Activated CD8-positive, alpha-beta T cell treated with anti-CD3 and anti-CD28 coated beads, Interleukin-2, amount 10 ng/mL, durations not matched to agents 7 days and 5 days (primary cell): Measurements from ENCODE around the gene GRIN3A. TPM values are rescaled to one million over a fixed set of nuclear protein-coding genes. Genes with fewer than 3 reads are reported as not detected.

Experiments used
- ATAC-seq: fragments of 150-1000 bp; cut with Tn5 transposase; one replicate; pipeline ENCODE4 v1.10.0; 2021; ENCODE audit warnings: moderate library complexity
- CTCF ChIA-PET: fragments of 350-600 bp; sonication (Branson Sonifier 250); formaldehyde crosslinking; loops from one replicate; lab custom pipeline; 2021; ENCODE audit warnings: antibody characterized with exemption; lab: Charles Lee
- POLR2A ChIA-PET: fragments of 350-600 bp; sonication (Branson Sonifier 250); formaldehyde crosslinking; loops from one replicate; lab custom pipeline; 2021; ENCODE audit warnings: antibody characterized with exemption; lab: Charles Lee
- DNase-seq: peaks from one replicate; pipeline ENCODE4 v3.0.0-alpha.2; 2020
- H3K27ac Mint-ChIP-seq: one replicate; pipeline ENCODE4 v1.8.0; 2021; ENCODE audit warnings: mild to moderate bottlenecking, mixed read lengths
- H3K27me3 Mint-ChIP-seq: one replicate; pipeline ENCODE4 v1.8.0; 2021; ENCODE audit warnings: low read depth, mixed read lengths
- H3K36me3 Mint-ChIP-seq: one replicate; pipeline ENCODE4 v1.8.0; 2021; ENCODE audit warnings: low read depth, mixed read lengths
- H3K4me1 Mint-ChIP-seq: one replicate; pipeline ENCODE4 v1.8.0; 2021; ENCODE audit warnings: low read depth, mixed read lengths
- H3K4me3 Mint-ChIP-seq: one replicate; pipeline ENCODE4 v1.8.0; 2021; ENCODE audit warnings: mild to moderate bottlenecking, mixed read lengths
- H3K9me3 Mint-ChIP-seq: one replicate; pipeline ENCODE4 v1.8.0; 2022; ENCODE audit warnings: mixed read lengths; ENCODE audit not compliant: insufficient read depth
- total RNA-seq, 2 experiments: library from RNA; stranded (reverse); gene quantifications; one replicate each; pipeline ENCODE4 v1.2.3, GENCODE V29; 2021

The GRIN3A gene
- total RNA-seq, 2 experiments from 2014 or later: not detected

- Mint-ChIP-seq H3K9me3 (no peaks in the 10 kb centered on the region), H3K27me3 (peaks cover 2% of the 10 kb centered on the region), H3K4me3 (no peak overlapping the region), H3K4me1 (no peaks in the 10 kb centered on the region), H3K36me3 (no peaks in the 10 kb centered on the region), H3K27ac (no peak overlapping the region)
- no peak for DNase-seq
- no peak for ATAC-seq
- POLR2A ChIA-PET: no interaction called here
- CTCF ChIA-PET: no interaction called here
Observed at GRCh38 chr9:101652601-101653175, 85.8 kb downstream of the GRIN3A start.

DNA sequence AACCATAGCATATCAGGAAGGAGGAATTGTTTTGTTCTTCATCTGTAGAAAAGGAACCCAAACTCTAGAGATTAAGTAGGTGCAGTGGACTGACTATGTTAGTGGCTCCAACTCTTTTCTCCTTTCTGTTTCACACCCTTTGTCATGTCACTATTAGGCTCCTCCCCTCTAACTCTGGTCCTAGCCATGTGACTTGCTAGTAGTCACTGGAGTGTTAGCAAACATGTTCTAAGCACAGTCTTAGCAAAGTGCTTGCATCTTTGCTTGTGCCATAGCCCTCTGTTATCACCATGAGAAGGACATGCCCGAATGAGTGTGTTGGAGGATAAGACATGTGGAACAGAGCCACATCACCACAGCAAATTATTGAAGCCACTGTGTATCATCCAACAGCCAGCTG is 88.3 kb downstream of the GRIN3A start:
- peaks cover 2% of the 10 kb centered on the region for H3K27me3 Mint-ChIP-seq
- ChIA-PET CTCF (no interaction called here), POLR2A (no interaction called here)
- H3K27ac Mint-ChIP-seq: no peak overlapping the region
- no peak overlapping the region for H3K4me3 Mint-ChIP-seq
- no peaks in the 10 kb centered on the region for H3K4me1 Mint-ChIP-seq
- DNase-seq (no peak), ATAC-seq (no peak)
- no peaks in the 10 kb centered on the region for H3K9me3 Mint-ChIP-seq
- no peaks in the 10 kb centered on the region for H3K36me3 Mint-ChIP-seq

DNA sequence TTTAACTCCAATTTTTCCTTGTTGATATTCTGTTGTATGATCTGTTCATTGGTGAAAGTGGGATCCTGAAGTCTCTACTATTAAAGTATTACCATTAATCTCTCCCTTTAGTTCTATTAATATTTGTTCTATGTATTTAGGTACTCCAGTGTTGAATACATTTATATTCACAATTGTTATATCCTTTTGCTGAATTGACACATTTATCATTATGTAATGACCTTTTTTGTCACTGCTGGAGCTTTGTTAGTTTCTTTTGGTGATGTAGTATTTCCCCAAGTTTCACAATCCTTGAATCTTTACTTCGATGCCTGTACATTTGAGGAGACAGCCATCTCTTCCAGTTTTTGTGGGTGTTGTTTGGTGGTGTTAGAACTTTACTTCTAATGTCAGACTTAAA is 90.0 kb downstream of the GRIN3A start:
- CTCF ChIA-PET: no interaction called here

GRCh38 chr9:101639785-101640665 is 98.4 kb downstream of the GRIN3A start:
- POLR2A ChIA-PET: no interaction called here
- no peak overlapping the region for H3K4me3 Mint-ChIP-seq
- DNase-seq (no peak), ATAC-seq (no peak)
- H3K27me3 Mint-ChIP-seq: no peaks in the 10 kb centered on the region
- CTCF ChIA-PET: no interaction called here
- no peaks in the 10 kb centered on the region for H3K36me3 Mint-ChIP-seq
- no peak overlapping the region for H3K27ac Mint-ChIP-seq
- H3K4me1 Mint-ChIP-seq: no peaks in the 10 kb centered on the region
- H3K9me3 Mint-ChIP-seq: no peaks in the 10 kb centered on the region

More for the DNA sequence above, 90.0 kb downstream of the GRIN3A start:
- Mint-ChIP-seq H3K9me3 (no peaks in the 10 kb centered on the region), H3K4me3 (no peak overlapping the region), H3K27ac (no peak overlapping the region), H3K27me3 (peaks cover 2% of the 10 kb centered on the region), H3K36me3 (no peaks in the 10 kb centered on the region), H3K4me1 (no peaks in the 10 kb centered on the region)
- DNase-seq (no peak), ATAC-seq (no peak)
- POLR2A ChIA-PET: no interaction called here

DNA sequence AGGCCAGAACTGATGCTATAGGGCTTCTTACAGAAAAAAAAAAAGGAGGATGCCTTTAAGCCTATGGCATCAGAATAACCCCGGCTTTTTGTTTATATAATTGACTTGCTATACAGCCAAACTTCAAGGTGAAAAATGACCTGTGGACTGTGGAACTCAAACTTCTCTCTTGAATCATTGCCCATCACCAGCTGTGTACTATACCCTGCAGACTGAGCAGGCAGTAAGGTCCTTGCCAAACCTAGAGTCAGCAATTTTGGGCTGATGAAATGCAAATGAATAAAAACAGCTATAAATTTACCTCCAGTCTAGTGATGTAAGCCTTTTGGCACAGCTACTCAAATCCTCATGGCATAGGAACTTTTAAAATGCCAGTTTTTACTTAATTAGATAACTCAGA is 99.1 kb downstream of the GRIN3A start:
- ATAC-seq: no peak
- H3K27me3 Mint-ChIP-seq: no peaks in the 10 kb centered on the region
- H3K4me1 Mint-ChIP-seq: no peaks in the 10 kb centered on the region
- H3K36me3 Mint-ChIP-seq: no peaks in the 10 kb centered on the region
- no peak overlapping the region for H3K4me3 Mint-ChIP-seq
- ChIA-PET POLR2A (no interaction called here), CTCF (no interaction called here)
- H3K27ac Mint-ChIP-seq: no peak overlapping the region
- H3K9me3 Mint-ChIP-seq: no peaks in the 10 kb centered on the region
- DNase-seq: no peak

DNA sequence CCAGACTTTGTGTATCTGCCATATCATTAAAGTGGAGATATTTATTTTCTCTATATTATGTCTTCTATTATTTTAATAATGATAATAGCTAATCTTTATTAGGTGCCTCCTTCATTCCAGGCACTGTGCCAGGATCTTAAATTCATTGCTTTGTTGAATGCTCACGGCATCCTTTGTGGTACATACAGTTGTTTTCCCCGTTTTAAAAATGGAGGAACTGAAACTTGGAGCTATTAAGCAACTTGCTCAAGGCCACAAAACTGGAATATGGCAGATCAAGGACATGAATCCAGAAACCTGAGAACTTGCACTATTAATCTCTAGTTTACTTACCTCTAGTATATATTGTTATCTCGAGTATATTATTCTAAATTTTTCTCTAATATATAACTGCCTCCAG is 102.2 kb downstream of the GRIN3A start:
- no peaks in the 10 kb centered on the region for H3K27me3 Mint-ChIP-seq
- CTCF ChIA-PET: no interaction called here
- POLR2A ChIA-PET: no interaction called here
- H3K4me1 Mint-ChIP-seq: no peaks in the 10 kb centered on the region
- no peak for DNase-seq
- no peak overlapping the region for H3K4me3 Mint-ChIP-seq
- no peaks in the 10 kb centered on the region for H3K9me3 Mint-ChIP-seq
- no peak for ATAC-seq
- no peak overlapping the region for H3K27ac Mint-ChIP-seq
- no peaks in the 10 kb centered on the region for H3K36me3 Mint-ChIP-seq

DNA sequence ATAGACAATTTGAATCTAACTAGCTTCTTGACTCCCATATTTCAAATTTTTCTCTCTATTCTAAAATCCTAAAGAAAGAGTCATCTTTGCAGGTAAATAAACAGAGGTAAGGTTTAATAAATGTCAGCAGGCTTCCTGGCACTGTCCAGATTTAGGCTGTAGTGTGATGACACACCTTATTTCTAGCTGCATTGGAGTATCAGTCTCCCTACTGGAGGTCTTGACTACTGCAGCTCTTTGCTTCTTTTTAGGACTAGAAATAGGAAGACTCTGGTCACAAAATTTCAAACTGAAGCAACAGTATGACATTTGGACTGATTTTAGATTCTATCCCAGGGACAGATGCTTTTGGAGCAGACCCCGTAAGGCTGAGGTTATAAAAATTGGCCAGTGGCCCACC is 103.0 kb downstream of the GRIN3A start:
- ATAC-seq (no peak), DNase-seq (no peak)
- POLR2A ChIA-PET: interaction anchor here (0.8 kb wide), 1 partner anchor 38 kb away, joined by 3 read pairs; no protein-coding TSS in a partner anchor
- H3K9me3 Mint-ChIP-seq: no peaks in the 10 kb centered on the region
- no peak overlapping the region for H3K4me3 Mint-ChIP-seq
- H3K4me1 Mint-ChIP-seq: no peaks in the 10 kb centered on the region
- CTCF ChIA-PET: interaction anchor here (1.0 kb wide), 1 partner anchor 76 kb away, joined by 3 read pairs; no protein-coding TSS in a partner anchor
- H3K27ac Mint-ChIP-seq: no peak overlapping the region
- no peaks in the 10 kb centered on the region for H3K27me3 Mint-ChIP-seq
- H3K36me3 Mint-ChIP-seq: no peaks in the 10 kb centered on the region

DNA sequence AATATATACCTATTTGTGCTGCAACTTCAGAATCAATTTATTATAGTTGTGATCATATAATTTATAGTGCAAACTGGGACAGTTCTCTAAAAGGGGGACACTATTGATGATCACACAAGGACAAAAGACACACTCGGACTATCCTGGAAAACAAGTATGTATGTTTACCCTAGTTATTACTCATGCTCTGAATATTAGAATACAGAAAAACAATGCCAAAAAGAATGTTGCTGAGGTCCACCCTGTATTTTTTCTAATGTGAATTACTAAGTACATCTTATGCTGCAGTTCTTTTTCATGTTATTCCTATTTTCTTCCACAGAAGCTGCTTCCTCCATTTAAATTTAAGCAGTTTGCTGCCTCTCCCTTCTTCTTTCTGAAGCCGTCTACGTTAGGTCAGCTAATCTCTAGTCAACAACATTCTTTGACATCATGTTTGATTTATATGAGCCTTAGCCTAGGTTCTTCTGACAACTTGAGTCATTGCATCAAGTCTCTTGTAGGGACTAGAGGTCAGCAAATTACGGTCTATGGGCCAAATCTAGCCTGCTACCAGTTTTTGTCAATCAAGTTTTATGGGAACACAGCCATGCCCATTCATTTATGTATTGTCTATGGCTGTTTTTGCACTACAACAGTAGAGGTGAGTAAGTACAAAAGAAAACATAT is 103.6 kb downstream of the GRIN3A start:
- ChIA-PET POLR2A (interaction anchor here (0.8 kb wide), 1 partner anchor 38 kb away, joined by 3 read pairs; no protein-coding TSS in a partner anchor), CTCF (interaction anchor here (1.0 kb wide), 1 partner anchor 77 kb away, joined by 3 read pairs; no protein-coding TSS in a partner anchor)
- no peaks in the 10 kb centered on the region for H3K27me3 Mint-ChIP-seq
- no peaks in the 10 kb centered on the region for H3K4me1 Mint-ChIP-seq
- ATAC-seq: no peak
- no peak for DNase-seq
- H3K4me3 Mint-ChIP-seq: no peak overlapping the region
- H3K27ac Mint-ChIP-seq: no peak overlapping the region
- H3K36me3 Mint-ChIP-seq: no peaks in the 10 kb centered on the region
- H3K9me3 Mint-ChIP-seq: no peaks in the 10 kb centered on the region

DNA sequence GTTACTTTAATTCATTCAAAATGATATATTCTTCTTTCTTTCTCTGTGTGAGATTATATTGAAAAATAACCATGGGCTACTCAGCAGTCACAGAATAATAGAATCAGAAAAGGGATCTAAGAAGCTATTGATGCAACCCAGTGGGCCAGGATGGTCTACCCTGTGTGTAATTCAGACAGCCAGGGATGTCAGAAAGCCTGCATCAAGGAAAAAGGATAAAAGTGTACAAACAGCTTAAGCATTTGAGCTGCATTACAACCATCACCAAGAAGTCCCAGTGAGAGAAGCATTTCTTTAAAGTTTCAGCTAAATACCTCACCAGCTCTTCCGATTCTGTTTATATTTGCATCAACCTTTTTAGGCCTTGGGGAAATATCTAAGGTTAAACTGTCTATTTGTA is 105.8 kb downstream of the GRIN3A start:
- no peaks in the 10 kb centered on the region for H3K9me3 Mint-ChIP-seq
- H3K27me3 Mint-ChIP-seq: no peaks in the 10 kb centered on the region
- no peak for DNase-seq
- no peaks in the 10 kb centered on the region for H3K36me3 Mint-ChIP-seq
- H3K4me3 Mint-ChIP-seq: no peak overlapping the region
- ChIA-PET CTCF (no interaction called here), POLR2A (no interaction called here)
- H3K4me1 Mint-ChIP-seq: no peaks in the 10 kb centered on the region
- H3K27ac Mint-ChIP-seq: no peak overlapping the region
- no peak for ATAC-seq

GRCh38 chr9:101631892-101632291 is 106.6 kb downstream of the GRIN3A start:
- ChIA-PET CTCF (no interaction called here), POLR2A (no interaction called here)
- DNase-seq: no peak
- no peaks in the 10 kb centered on the region for H3K9me3 Mint-ChIP-seq
- no peaks in the 10 kb centered on the region for H3K4me1 Mint-ChIP-seq
- ATAC-seq: no peak
- no peak overlapping the region for H3K27ac Mint-ChIP-seq
- H3K4me3 Mint-ChIP-seq: no peak overlapping the region
- H3K36me3 Mint-ChIP-seq: no peaks in the 10 kb centered on the region
- H3K27me3 Mint-ChIP-seq: no peaks in the 10 kb centered on the region

DNA sequence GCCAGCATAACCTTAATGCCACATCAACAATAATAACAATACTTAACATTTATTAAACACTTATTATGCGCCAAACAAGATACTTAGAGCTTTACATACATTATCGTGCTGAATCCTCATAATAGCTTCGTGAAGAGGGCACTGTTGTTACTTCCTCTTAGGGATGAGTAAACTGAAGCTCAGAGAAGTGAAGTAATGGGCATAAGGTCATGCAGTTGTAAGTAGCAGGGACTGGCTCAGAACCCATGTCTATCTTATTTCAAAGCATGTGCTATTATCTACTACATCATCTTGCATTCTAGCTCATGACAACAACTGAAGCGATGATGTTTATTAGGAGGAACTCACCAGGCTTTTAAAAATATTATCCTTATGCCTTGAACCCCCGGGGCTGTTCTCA is 108.8 kb downstream of the GRIN3A start:
- H3K27ac Mint-ChIP-seq: no peak overlapping the region
- POLR2A ChIA-PET: no interaction called here
- no peak overlapping the region for H3K4me3 Mint-ChIP-seq
- no peaks in the 10 kb centered on the region for H3K36me3 Mint-ChIP-seq
- H3K9me3 Mint-ChIP-seq: no peaks in the 10 kb centered on the region
- peaks cover 7% of the 10 kb centered on the region for H3K4me1 Mint-ChIP-seq
- DNase-seq (no peak), ATAC-seq (no peak)
- CTCF ChIA-PET: no interaction called here
- H3K27me3 Mint-ChIP-seq: no peaks in the 10 kb centered on the region

DNA sequence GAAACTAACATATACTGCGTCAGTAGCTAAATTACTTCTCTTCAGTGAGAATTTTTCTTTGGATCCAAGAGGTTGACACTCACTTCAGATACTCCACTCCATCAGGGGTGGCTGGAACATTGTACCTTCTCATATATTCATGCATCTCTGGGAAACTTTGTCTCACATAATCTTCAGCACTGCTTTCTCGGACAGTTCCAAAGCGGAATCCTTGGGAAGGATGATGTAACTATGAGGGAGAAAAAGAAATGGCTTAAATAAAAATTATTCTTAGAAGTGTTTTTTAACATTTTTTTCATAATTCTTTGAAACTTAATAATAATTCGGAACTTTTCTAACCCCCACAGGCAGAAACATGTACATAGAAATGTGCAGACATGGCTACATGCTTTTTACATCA is 110.3 kb downstream of the GRIN3A start:
- no peak for ATAC-seq
- Mint-ChIP-seq H3K4me3 (no peak overlapping the region), H3K27ac (no peak overlapping the region), H3K9me3 (no peaks in the 10 kb centered on the region), H3K4me1 (peaks cover 7% of the 10 kb centered on the region), H3K36me3 (no peaks in the 10 kb centered on the region), H3K27me3 (no peaks in the 10 kb centered on the region)
- ChIA-PET POLR2A (no interaction called here), CTCF (no interaction called here)
- DNase-seq: no peak
